WTC11 (cell line): Measurements from ENCODE around the gene CPT1C. TPM values are rescaled to one million over a fixed set of nuclear protein-coding genes. Genes with fewer than 3 reads are reported as not detected.

Experiments used
- ATF1 ChIP-seq: sonication (generic); formaldehyde crosslinking; IDR thresholded peaks from 2 replicates; pipeline ENCODE4 v1.8.1; 2023; ENCODE audit warnings: mild to moderate bottlenecking, moderate library complexity, missing genetic modification reagents
- CBFB ChIP-seq: sonication (generic); formaldehyde crosslinking; IDR thresholded peaks from 2 replicates; pipeline ENCODE4 v1.8.1; 2022; ENCODE audit warnings: mild to moderate bottlenecking, low read depth, missing genetic modification reagents
- CREB1 ChIP-seq: sonication (generic); formaldehyde crosslinking; IDR thresholded peaks from 2 replicates; pipeline ENCODE4 v1.8.0; 2023; ENCODE audit warnings: mild to moderate bottlenecking, missing genetic modification reagents
- E2F4 ChIP-seq: sonication (generic); formaldehyde crosslinking; IDR thresholded peaks from 2 replicates; pipeline ENCODE4 v1.8.1; 2022; ENCODE audit warnings: low read depth, mild to moderate bottlenecking, moderate library complexity, missing genetic modification reagents, borderline replicate concordance
- E2F5 ChIP-seq: sonication (generic); formaldehyde crosslinking; IDR thresholded peaks from 2 replicates; pipeline ENCODE4 v1.8.1; 2022; ENCODE audit warnings: mild to moderate bottlenecking, moderate library complexity, missing genetic modification reagents
- ETV6 ChIP-seq: sonication (generic); formaldehyde crosslinking; IDR thresholded peaks from 2 replicates; pipeline ENCODE4 v1.8.1; 2022; ENCODE audit warnings: mild to moderate bottlenecking, missing genetic modification reagents
- FOXK1 ChIP-seq: sonication (generic); formaldehyde crosslinking; IDR thresholded peaks from 2 replicates; pipeline ENCODE4 v1.8.0; 2022; ENCODE audit warnings: mild to moderate bottlenecking, moderate library complexity, missing genetic modification reagents
- FOXP1 ChIP-seq: sonication (generic); formaldehyde crosslinking; IDR thresholded peaks from 2 replicates; pipeline ENCODE4 v1.8.0; 2022; ENCODE audit warnings: missing genetic modification reagents, mild to moderate bottlenecking, moderate library complexity, borderline replicate concordance
- FOXP4 ChIP-seq: sonication (generic); formaldehyde crosslinking; IDR thresholded peaks from 2 replicates; pipeline ENCODE4 v1.8.0; 2022; ENCODE audit warnings: mild to moderate bottlenecking, missing genetic modification reagents
- IRF1 ChIP-seq: sonication (generic); formaldehyde crosslinking; IDR thresholded peaks from 2 replicates; pipeline ENCODE4 v1.8.0; 2023; ENCODE audit warnings: missing genetic modification reagents
- KAT7 ChIP-seq: sonication (generic); formaldehyde crosslinking; IDR thresholded peaks from 2 replicates; pipeline ENCODE4 v1.8.1; 2023; ENCODE audit warnings: missing genetic modification reagents, mild to moderate bottlenecking, borderline replicate concordance
- MAX ChIP-seq: sonication (generic); formaldehyde crosslinking; IDR thresholded peaks from 2 replicates; pipeline ENCODE4 v1.8.0; 2022; ENCODE audit warnings: mild to moderate bottlenecking, missing genetic modification reagents
- PRDM15 ChIP-seq: sonication (generic); formaldehyde crosslinking; IDR thresholded peaks from 2 replicates; pipeline ENCODE4 v1.8.0; 2022; ENCODE audit warnings: missing genetic modification reagents
- RORB ChIP-seq: fragments of 250-450 bp; sonication (Bioruptor Pico); IDR thresholded peaks from 2 replicates; pipeline ENCODE4 v1.9.0; 2021; ENCODE audit warnings: mild to moderate bottlenecking
- SMAD3 ChIP-seq: sonication (generic); formaldehyde crosslinking; IDR thresholded peaks from 2 replicates; pipeline ENCODE4 v1.8.0; 2022; ENCODE audit warnings: missing genetic modification reagents, mild to moderate bottlenecking, borderline replicate concordance
- SP1 ChIP-seq: sonication (generic); formaldehyde crosslinking; conservative IDR thresholded peaks from 2 replicates; pipeline ENCODE4 v1.8.1; 2022; ENCODE audit warnings: missing genetic modification reagents
- TCF7 ChIP-seq: sonication (generic); formaldehyde crosslinking; IDR thresholded peaks from 2 replicates; pipeline ENCODE4 v1.8.0; 2022; ENCODE audit warnings: mild to moderate bottlenecking, low read depth, missing genetic modification reagents, moderate library complexity
- USF1 ChIP-seq: sonication (generic); formaldehyde crosslinking; IDR thresholded peaks from 2 replicates; pipeline ENCODE4 v1.8.0; 2022; ENCODE audit warnings: mild to moderate bottlenecking, missing genetic modification reagents
- ZNF138 ChIP-seq: sonication (generic); formaldehyde crosslinking; conservative IDR thresholded peaks from 2 replicates; pipeline ENCODE4 v1.8.1; 2022; ENCODE audit warnings: mild to moderate bottlenecking, moderate library complexity, missing genetic modification reagents
- ZNF263 ChIP-seq: sonication (generic); formaldehyde crosslinking; IDR thresholded peaks from 2 replicates; pipeline ENCODE4 v1.8.1; 2022; ENCODE audit warnings: low read depth, mild to moderate bottlenecking, moderate library complexity, missing genetic modification reagents
- ZNF532 ChIP-seq: fragments of 250-450 bp; sonication (Bioruptor Pico); IDR thresholded peaks from 2 replicates; pipeline ENCODE4 v1.9.0; 2021; ENCODE audit warnings: mild to moderate bottlenecking, borderline replicate concordance
- ZSCAN18 ChIP-seq: fragments of 250-450 bp; sonication (Bioruptor Pico); IDR thresholded peaks from 2 replicates; pipeline ENCODE4 v2.1.2; 2022; ENCODE audit warnings: mild to moderate bottlenecking, moderate library complexity
- total RNA-seq: library from RNA; stranded (reverse); gene quantifications from 3 replicates; pipeline ENCODE4 v1.2.3, GENCODE V29; 2021

The CPT1C gene
- total RNA-seq, 1 experiment from 2014 or later: 74.6 TPM

GRCh38 chr19:49641688-49642491 is 49.0 kb upstream of the CPT1C start, which contains the start of gene SCAF1 (continued):
- TF ChIP-seq PRDM15: no peak
- 0 out of 2 replicates have a peak, but pooled peaks have one; percentile 62 for TF ChIP-seq IRF1 (CRISPR knock-in tag)
- peak; percentile 71; the same call in 1 of the 2 replicates for TF ChIP-seq FOXP1 (CRISPR knock-in tag)
- TF ChIP-seq USF1 (CRISPR knock-in tag): peak; percentile 80
- TF ChIP-seq CBFB (CRISPR knock-in tag): no peak
- 0 out of 2 replicates have a peak, but pooled peaks have one; percentile 16 for TF ChIP-seq FOXP4 (CRISPR knock-in tag)
- no peak for TF ChIP-seq RORB (CRISPR knock-in tag)
- no peak for TF ChIP-seq TCF7 (CRISPR knock-in tag)
- peak; percentile 80; the same call in 1 of the 2 replicates for TF ChIP-seq E2F4 (CRISPR knock-in tag)
- peak; percentile 84 for TF ChIP-seq FOXK1 (CRISPR knock-in tag)
- peak; percentile 16; the same call in 1 of the 2 replicates for TF ChIP-seq SMAD3 (CRISPR knock-in tag)
- no peak for TF ChIP-seq KAT7 (CRISPR knock-in tag)
- peak; percentile 100 for TF ChIP-seq SP1 (CRISPR knock-in tag)
- TF ChIP-seq MAX (CRISPR knock-in tag): peak; percentile 78
- no peak for TF ChIP-seq ZNF138
- TF ChIP-seq ATF1: no peak
- no peak for TF ChIP-seq ZSCAN18 (CRISPR knock-in tag)
- TF ChIP-seq E2F5 (CRISPR knock-in tag): peak; percentile 95
- TF ChIP-seq ZNF263 (CRISPR knock-in tag): no peak
- TF ChIP-seq ZNF532: no peak
- TF ChIP-seq CREB1 (CRISPR knock-in tag): no peak
- TF ChIP-seq ETV6: 0 out of 2 replicates have a peak, but pooled peaks have one; percentile 17
